Caki2 (cell line): Measurements from ENCODE around the gene ZNF554. TPM values are rescaled to one million over a fixed set of nuclear protein-coding genes. Genes with fewer than 3 reads are reported as not detected.
"Not testable (repeated sequence)": the region's sequence is repeated elsewhere in the genome, so short reads cannot be mapped to it uniquely, and the experiment has no call there.

ENCODE experiments used
- DNase-seq: peaks from one replicate; pipeline ENCODE4 v3.0.0-alpha.2; 2015; ENCODE audit warnings: low read depth
- in situ Hi-C: cut with HindIII; loops from 2 replicates; pipeline ENCODE4 v1.10.0; 2016; ENCODE audit warnings: low sequenced_read_pairs, low pct_unique_long_range_greater_than_20kb, mixed read lengths
- total RNA-seq: library from RNA; depleted of rRNA; stranded (reverse); fragments of >200 nt; shearing (Covaris generic); gene quantifications from 2 replicates; pipeline ENCODE4 v1.2.3, GENCODE V29; 2014; ENCODE audit warnings: low replicate concordance

The ZNF554 gene
- total RNA-seq, 1 experiment from 2014 or later = 3.2 TPM

- DNase-seq = no peak
- in situ Hi-C loops = no loop called here
These were observed 31.4 kb upstream of the ZNF554 start for GRCh38 chr19:2788237-2788636.

- DNase-seq = no peak
- in situ Hi-C loops = no loop called here
These were observed 29.5 kb upstream of the ZNF554 start for GRCh38 chr19:2790194-2790556.

- in situ Hi-C loops = no loop called here
- no peak for DNase-seq
These were observed 29.0 kb upstream of the ZNF554 start for GRCh38 chr19:2790557-2791271.

GRCh38 chr19:2791440-2791839 lies 28.2 kb upstream of the ZNF554 start:
- in situ Hi-C loops = no loop called here
- DNase-seq = no peak

GRCh38 chr19:2791876-2792275 lies 27.8 kb upstream of the ZNF554 start:
- DNase-seq = no peak
- in situ Hi-C loops = no loop called here

GRCh38 chr19:2792666-2793065 lies 27.0 kb upstream of the ZNF554 start:
- in situ Hi-C loops, DNase-seq: not testable (repeated sequence)

- in situ Hi-C loops = no loop called here
- DNase-seq = no peak
These were observed 26.5 kb upstream of the ZNF554 start for GRCh38 chr19:2793126-2793525.

GRCh38 chr19:2793577-2793976 lies 26.1 kb upstream of the ZNF554 start:
- no peak for DNase-seq
- in situ Hi-C loops = no loop called here

- in situ Hi-C loops = no loop called here
- no peak for DNase-seq
These were observed 23.6 kb upstream of the ZNF554 start for GRCh38 chr19:2795827-2796658.

GRCh38 chr19:2796659-2797266 lies 22.9 kb upstream of the ZNF554 start:
- in situ Hi-C loops = no loop called here
- DNase-seq = no peak

- no peak for DNase-seq
- in situ Hi-C loops = no loop called here
These were observed 22.4 kb upstream of the ZNF554 start for GRCh38 chr19:2797280-2797679.

GRCh38 chr19:2798158-2798685 lies 21.4 kb upstream of the ZNF554 start:
- no peak for DNase-seq
- in situ Hi-C loops = no loop called here

GRCh38 chr19:2798733-2799132 lies 20.9 kb upstream of the ZNF554 start:
- DNase-seq = no peak
- in situ Hi-C loops = no loop called here

GRCh38 chr19:2799273-2800020 lies 20.2 kb upstream of the ZNF554 start:
- in situ Hi-C loops = no loop called here
- DNase-seq = no peak

- no peak for DNase-seq
- in situ Hi-C loops = no loop called here
These were observed 19.2 kb upstream of the ZNF554 start for GRCh38 chr19:2800506-2800905.

GRCh38 chr19:2802826-2803225 lies 16.8 kb upstream of the ZNF554 start:
- in situ Hi-C loops = no loop called here
- no peak for DNase-seq

GRCh38 chr19:2803486-2804155 lies 16.0 kb upstream of the ZNF554 start:
- DNase-seq = no peak
- in situ Hi-C loops = no loop called here
